ENCODE results near the gene MAP2K5. TPM values are rescaled to one million over a fixed set of nuclear protein-coding genes. Genes with fewer than 3 reads are reported as not detected.

Gene MAP2K5
- polyA plus RNA-seq, 3 donors, result 20.4 to 20.8 (median 20.6) TPM

GRCh38 chr15:67833710-67834511 lies 291.4 kb downstream of the MAP2K5 start:
- DNase-seq (ENCODE audit: extremely low read depth in 1 of 11, low read depth in 9 of 11, low spot score in 4 of 11), result no peak

- no peak for DNase-seq (ENCODE audit: extremely low read depth in 1 of 11, low read depth in 9 of 11, low spot score in 4 of 11)
Observed at GRCh38 chr15:67834581-67835296, 292.2 kb downstream of the MAP2K5 start.

DNA sequence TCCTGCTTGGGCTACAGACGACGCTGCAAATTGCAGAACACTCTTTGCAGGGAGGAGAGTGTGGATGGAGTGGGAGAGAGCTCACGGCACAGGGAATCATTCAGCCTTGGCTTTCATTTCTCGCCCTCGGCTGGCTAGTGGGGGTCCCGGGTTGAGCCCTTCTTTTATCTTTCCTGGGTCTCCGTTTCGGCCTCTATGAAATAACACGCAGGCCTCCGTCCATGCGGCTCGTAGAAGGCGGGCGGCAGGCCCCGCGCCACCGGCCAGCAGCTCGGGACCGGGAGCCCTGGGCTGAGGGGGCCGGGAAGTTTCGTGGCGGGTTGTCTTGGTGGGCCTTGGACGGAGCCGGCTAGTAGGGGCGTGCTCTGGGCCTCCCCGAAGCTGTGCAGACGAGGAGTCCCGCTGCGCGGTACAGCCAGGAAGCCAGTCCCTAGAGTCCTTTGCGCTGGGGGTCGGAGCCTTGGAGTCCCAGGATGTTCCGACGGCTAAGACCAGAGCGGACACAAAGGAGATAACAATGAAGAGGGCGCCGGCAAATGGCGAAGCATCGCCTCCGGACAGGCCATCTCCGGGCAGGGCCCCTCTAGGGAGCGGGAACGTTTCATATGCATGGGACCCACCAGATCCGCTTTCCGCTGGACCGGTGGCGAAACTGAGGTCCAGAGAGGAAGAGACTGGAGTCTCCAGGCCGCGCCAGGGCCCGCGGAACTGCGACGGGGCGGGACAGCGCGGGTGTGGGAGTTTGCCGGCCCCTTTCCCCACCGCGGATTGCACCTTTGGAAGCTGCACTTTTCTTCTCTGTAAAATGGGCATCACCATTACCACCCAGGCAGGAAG lies 293.0 kb downstream of the MAP2K5 start:
- DNase-seq (ENCODE audit: extremely low read depth in 1 of 11, low read depth in 9 of 11, low spot score in 4 of 11), result no peak

DNA sequence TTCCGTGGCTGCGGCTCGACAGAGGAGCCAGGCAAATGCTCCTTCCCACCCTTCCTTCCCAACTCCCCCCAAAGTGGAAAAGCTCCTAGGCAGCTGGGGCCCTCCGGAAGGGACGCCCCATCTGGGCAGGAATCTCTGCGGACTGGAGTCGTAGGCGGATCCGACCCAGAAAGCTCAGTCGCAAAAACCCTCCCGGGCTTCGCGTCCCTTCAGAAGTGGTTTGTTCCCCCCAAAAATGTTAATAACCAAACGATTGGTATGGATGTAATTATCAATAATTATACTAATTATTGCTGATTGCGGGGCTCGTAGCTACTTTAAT lies 293.6 kb downstream of the MAP2K5 start:
- no peak for DNase-seq (ENCODE audit: extremely low read depth in 1 of 11, low read depth in 9 of 11, low spot score in 4 of 11)

DNA sequence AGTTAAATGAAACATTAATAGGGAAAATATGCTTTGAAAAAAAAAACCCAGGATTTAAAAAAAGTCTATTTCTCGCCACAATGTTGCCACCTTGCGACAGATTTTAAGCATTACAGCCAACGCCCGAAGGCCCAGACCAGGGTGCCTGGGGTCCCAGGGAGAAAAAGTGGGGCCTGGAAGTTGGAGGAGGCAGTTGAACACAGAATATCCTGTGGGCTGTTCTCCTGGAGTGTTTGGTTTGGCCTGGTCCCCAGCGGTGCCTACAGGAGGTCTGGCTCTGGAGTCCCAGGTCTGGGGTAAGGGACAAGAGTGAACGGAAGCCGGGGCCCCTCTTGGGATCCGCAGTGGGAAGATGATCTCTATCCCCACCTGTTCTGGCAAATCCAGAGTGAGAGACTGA lies 294.0 kb downstream of the MAP2K5 start:
- DNase-seq (ENCODE audit: extremely low read depth in 1 of 11, low read depth in 9 of 11, low spot score in 4 of 11), result no peak

GRCh38 chr15:67836955-67837354 lies 294.5 kb downstream of the MAP2K5 start:
- DNase-seq (ENCODE audit: extremely low read depth in 1 of 11, low read depth in 9 of 11, low spot score in 4 of 11), result no peak

GRCh38 chr15:67838789-67839332 lies 296.4 kb downstream of the MAP2K5 start:
- no peak for DNase-seq (ENCODE audit: extremely low read depth in 1 of 11, low read depth in 9 of 11, low spot score in 4 of 11)

- DNase-seq (ENCODE audit: extremely low read depth in 1 of 11, low read depth in 9 of 11, low spot score in 4 of 11), result no peak
Observed at GRCh38 chr15:67839499-67839928, 297.0 kb downstream of the MAP2K5 start.

GRCh38 chr15:67839929-67840748 lies 297.6 kb downstream of the MAP2K5 start, which contains the start of gene RNU6-1:
RNU6-1 (minus strand) TSS chr15:67840045.
- peak; percentile 86 to 97 (median 90) for DNase-seq (ENCODE audit: extremely low read depth in 1 of 11, low read depth in 9 of 11, low spot score in 4 of 11)

DNA sequence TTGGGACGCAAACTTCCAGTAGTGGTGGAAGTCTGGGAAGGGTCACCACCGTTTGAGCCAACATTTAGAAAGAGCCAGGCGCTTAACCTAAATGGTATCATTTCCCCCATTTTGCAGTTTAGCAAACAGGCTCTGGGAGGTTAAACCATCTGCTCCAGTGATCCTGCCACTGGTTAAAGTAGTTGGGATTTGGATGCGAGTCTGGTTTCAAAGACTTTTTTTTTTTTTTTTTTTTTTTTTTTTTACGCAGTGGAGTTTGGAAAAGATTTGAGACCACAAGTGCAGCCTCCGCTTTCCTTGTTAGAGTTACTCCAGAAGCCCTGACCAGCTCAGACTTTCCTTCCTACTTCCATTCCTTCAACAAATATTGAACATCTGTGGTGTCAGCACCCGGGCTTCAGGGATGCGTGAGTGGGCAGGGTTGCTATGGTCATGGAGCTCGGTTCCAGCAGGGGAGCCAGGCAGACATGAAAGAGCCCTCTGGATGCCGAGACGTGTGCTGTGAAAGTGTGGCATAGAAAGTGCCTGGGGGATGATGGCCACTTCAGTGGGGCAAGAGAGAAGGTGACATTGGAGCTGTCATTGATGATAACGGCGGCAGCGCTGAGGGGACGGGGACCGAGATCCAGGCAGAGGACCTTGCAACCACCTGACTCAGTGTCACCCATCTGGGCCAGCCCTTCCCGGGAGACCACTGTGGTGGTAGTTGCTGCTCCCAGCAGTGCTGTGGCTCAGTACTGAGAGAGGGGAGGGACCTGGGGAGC lies 298.4 kb downstream of the MAP2K5 start:
- DNase-seq (ENCODE audit: extremely low read depth in 1 of 11, low read depth in 9 of 11, low spot score in 4 of 11), result no peak

GRCh38 chr15:67841513-67841762 lies 298.9 kb downstream of the MAP2K5 start:
- no peak for DNase-seq (ENCODE audit: extremely low read depth in 1 of 11, low read depth in 9 of 11, low spot score in 4 of 11)

GRCh38 chr15:67843092-67843501 lies 300.6 kb downstream of the MAP2K5 start:
- no peak for DNase-seq (ENCODE audit: extremely low read depth in 1 of 11, low read depth in 9 of 11, low spot score in 4 of 11)

DNA sequence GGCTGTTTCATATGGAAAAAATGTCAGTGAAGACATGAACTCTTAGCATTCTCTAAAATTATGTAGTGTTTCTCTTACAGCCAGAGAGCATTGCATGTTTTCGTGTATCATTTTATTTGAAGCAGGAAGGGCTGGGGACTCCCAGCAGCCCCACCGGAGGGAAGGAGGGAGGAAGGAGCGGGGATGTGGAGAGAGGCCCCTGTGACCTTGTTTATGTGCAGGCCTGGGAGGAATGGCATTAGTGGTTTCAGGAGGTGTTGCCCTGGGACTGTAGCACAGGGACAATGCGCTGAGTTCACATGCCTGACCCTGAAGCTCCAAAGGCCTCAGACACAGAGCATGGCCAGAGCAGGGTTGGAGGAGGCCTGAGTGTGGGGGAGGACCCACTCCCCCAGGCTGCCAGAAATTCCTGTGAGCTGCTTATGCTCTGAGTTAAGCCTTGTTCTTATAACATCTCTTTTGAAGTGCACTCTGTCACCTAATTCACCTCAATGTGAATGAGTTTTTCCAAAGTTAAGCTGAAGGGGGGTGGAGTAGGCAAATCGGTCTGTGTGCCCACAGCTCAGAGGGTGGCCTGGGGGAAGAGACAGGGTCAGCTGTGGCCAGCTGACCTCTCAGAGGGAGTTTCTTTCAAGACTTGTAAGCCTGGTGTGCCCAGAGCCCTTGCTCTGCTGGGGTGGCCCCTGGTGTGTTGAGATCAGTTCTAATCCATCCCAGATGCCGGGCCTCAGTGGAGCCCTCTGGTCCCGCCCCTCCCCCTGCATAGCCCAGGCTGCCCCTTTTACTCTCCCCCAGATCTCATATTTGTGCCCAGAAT lies 301.3 kb downstream of the MAP2K5 start:
- peak in 5 of 11 donors; percentile 80 to 90 (median 82) for DNase-seq (ENCODE audit: extremely low read depth in 1 of 11, low read depth in 9 of 11, low spot score in 4 of 11)

DNA sequence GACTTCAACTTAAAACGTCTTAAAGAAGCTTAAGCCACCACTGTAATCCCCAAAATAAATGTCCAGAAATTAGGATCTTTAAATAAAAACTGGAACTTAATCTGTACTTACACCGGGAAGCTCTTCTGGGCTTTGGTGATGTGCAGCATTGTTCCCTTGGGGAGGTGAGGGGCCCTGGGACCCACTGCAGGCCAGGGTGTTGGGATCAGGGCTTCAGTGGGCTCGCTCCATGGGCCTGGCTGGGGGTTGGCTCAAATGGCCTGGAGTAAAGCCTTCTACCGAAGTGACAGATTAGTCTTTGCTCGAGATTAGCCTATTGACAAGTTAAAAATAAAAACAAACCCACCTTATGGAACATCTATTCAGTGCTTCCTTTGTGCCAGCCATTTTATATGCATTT lies 303.5 kb downstream of the MAP2K5 start:
- no peak for DNase-seq (ENCODE audit: extremely low read depth in 1 of 11, low read depth in 9 of 11, low spot score in 4 of 11)

GRCh38 chr15:67849538-67849937 lies 307.0 kb downstream of the MAP2K5 start:
- no peak for DNase-seq (ENCODE audit: extremely low read depth in 1 of 11, low read depth in 9 of 11, low spot score in 4 of 11)

GRCh38 chr15:67850336-67850735 lies 307.8 kb downstream of the MAP2K5 start:
- no peak for DNase-seq (ENCODE audit: extremely low read depth in 1 of 11, low read depth in 9 of 11, low spot score in 4 of 11)

GRCh38 chr15:67850994-67851571 lies 308.6 kb downstream of the MAP2K5 start:
- no peak for DNase-seq (ENCODE audit: extremely low read depth in 1 of 11, low read depth in 9 of 11, low spot score in 4 of 11)
